Measurements from ENCODE around the gene SDK1.

Gene SDK1

DNA sequence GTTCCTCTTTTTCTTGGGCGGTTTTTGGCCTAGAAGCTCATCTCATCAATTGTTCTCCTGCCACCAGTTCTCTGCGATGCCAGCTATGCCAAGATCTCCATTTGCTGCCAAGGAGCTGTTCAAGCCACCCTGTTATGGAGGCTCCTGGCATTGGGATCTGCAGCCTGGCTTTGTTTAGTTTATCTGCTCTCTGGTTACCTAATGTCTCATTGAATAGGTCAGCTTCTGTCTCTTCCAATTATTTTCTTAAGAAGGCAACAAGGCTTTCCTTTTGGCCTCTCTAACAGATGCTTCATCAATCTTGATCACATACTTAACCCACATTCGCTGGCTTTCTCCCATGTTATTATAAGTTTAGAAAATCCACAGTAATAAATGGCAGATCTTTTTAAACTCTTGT lies 20.6 kb upstream of the SDK1 start:
- no peaks in the 10 kb centered on the region for H3K36me3 ChIP-seq (ENCODE audit: control insufficient read depth in 2 of 2, insufficient read depth in 1 of 2, low read length in 2 of 2)
- TF ChIP-seq, protein P1, sequence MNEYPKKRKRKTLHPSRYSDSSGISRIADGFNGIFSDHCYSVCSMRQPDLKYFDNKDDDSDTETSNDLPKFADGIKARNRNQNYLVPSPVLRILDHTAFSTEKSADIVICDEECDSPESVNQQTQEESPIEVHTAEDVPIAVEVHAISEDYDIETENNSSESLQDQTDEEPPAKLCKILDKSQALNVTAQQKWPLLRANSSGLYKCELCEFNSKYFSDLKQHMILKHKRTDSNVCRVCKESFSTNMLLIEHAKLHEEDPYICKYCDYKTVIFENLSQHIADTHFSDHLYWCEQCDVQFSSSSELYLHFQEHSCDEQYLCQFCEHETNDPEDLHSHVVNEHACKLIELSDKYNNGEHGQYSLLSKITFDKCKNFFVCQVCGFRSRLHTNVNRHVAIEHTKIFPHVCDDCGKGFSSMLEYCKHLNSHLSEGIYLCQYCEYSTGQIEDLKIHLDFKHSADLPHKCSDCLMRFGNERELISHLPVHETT (tag by site-specific recombination; IDR thresholded peaks at IDR 0.05): no peak
- TF ChIP-seq PRDM6 (tag by site-specific recombination; IDR thresholded peaks at IDR 0.05) (no peak), ZNF501 (tag by site-specific recombination; IDR thresholded peaks at IDR 0.05) (no peak), ZNF354C (tag by site-specific recombination; IDR thresholded peaks at IDR 0.05; ENCODE audit: borderline replicate concordance, low read depth) (no peak), ZNF2 (tag by site-specific recombination; IDR thresholded peaks at IDR 0.05) (no peak), GFI1B (tag by site-specific recombination; IDR thresholded peaks at IDR 0.05) (no peak), ZNF548 (tag by site-specific recombination; IDR thresholded peaks at IDR 0.05) (no peak), ZNF140 (tag by site-specific recombination; IDR thresholded peaks at IDR 0.05) (no peak), ZBTB20 (tag by site-specific recombination; IDR thresholded peaks at IDR 0.05) (no peak), ZNF670 (tag by site-specific recombination; IDR thresholded peaks at IDR 0.05; ENCODE audit: low read depth) (no peak), ZNF555 (tag by site-specific recombination; conservative IDR thresholded peaks at IDR 0.05) (no peak), YY1 (tag by site-specific recombination; IDR thresholded peaks at IDR 0.05) (no peak), ZNF157 (tag by site-specific recombination; IDR thresholded peaks at IDR 0.05) (no peak), ZNF747 (tag by site-specific recombination; IDR thresholded peaks at IDR 0.05) (no peak), GLIS1 (tag by site-specific recombination; IDR thresholded peaks at IDR 0.05) (no peak), TCF7L2 (IDR thresholded peaks at IDR 0.05; ENCODE audit: borderline replicate concordance, low read depth, low read length) (no peak), ZNF560 (tag by site-specific recombination; IDR thresholded peaks at IDR 0.05; ENCODE audit: borderline replicate concordance) (no peak), ZNF660 (tag by site-specific recombination; IDR thresholded peaks at IDR 0.05) (no peak), ZNF174 (tag by site-specific recombination; IDR thresholded peaks at IDR 0.05) (no peak), KLF8 (tag by site-specific recombination; IDR thresholded peaks at IDR 0.05) (no peak)
- H3K4me3 ChIP-seq (ENCODE audit: low read depth, low read length): no peak overlapping the region
- H3K27ac ChIP-seq (ENCODE audit: extremely low read depth, low read depth, low read length): no peak overlapping the region
- H3K9me3 ChIP-seq (ENCODE audit: control insufficient read depth, insufficient read depth, low read depth, low read length): no peaks in the 10 kb centered on the region
- ChIA-PET CTCF (interaction anchor here (0.6 kb wide), 2 partner anchors 41 to 562 kb away, joined by 3 read pairs; no protein-coding TSS in a partner anchor), POLR2A (no interaction called here)
- no peaks in the 10 kb centered on the region for H3K4me1 ChIP-seq (ENCODE audit: control insufficient read depth, insufficient read depth, low read length)

GRCh38 chr7:3280946-3281656 lies 20.0 kb upstream of the SDK1 start:
- H3K4me3 ChIP-seq (ENCODE audit: low read depth, low read length): no peak overlapping the region
- no peak overlapping the region for H3K27ac ChIP-seq (ENCODE audit: extremely low read depth, low read depth, low read length)
- no peaks in the 10 kb centered on the region for H3K9me3 ChIP-seq (ENCODE audit: control insufficient read depth, insufficient read depth, low read depth, low read length)
- H3K36me3 ChIP-seq (ENCODE audit: control insufficient read depth in 2 of 2, insufficient read depth in 1 of 2, low read length in 2 of 2): no peaks in the 10 kb centered on the region
- ChIA-PET POLR2A (no interaction called here), CTCF (interaction anchor here (0.6 to 0.7 kb wide), 3 partner anchors 69 to 563 kb away, joined by 3 to 6 read pairs (median 5); no protein-coding TSS in a partner anchor)
- peak; percentile 37; the same call in 1 of the 2 replicates for TF ChIP-seq SCRT2 (tag by site-specific recombination; IDR thresholded peaks at IDR 0.05)
- peak; percentile 36; the same call in 1 of the 2 replicates for TF ChIP-seq ZNF121 (tag by site-specific recombination; IDR thresholded peaks at IDR 0.05)
- TF ChIP-seq ZNF843 (tag by site-specific recombination; IDR thresholded peaks at IDR 0.05): no peak
- H3K4me1 ChIP-seq (ENCODE audit: control insufficient read depth, insufficient read depth, low read length): no peaks in the 10 kb centered on the region

Measured in HEK293 (cell line).